ENCODE measurements around the gene ELP4. TPM values are rescaled to one million over a fixed set of nuclear protein-coding genes. Genes with fewer than 3 reads are reported as not detected.

Gene ELP4
- total RNA-seq, 1 experiment from 2014 or later: 15.2 TPM

- Mint-ChIP-seq H3K9me3 (no peaks in the 10 kb centered on the region), H3K4me3 (peak overlapping the region; percentile 91 to 96), H3K36me3 (ENCODE audit: insufficient read depth in 1 of 3, low read depth in 3 of 3) (peaks cover 0 to 15% (median 7%) of the 10 kb centered on the region in 3 experiments; a peak in 5 of 7 replicates), H3K4me1 (peaks cover 24 to 25% of the 10 kb centered on the region in 2 experiments), H3K27ac (peak overlapping the region; percentile 57 to 98 (median 98); a peak in 6 of 7 replicates), H3K27me3 (ENCODE audit: low read depth) (no peaks in the 10 kb centered on the region)
- no peaks in the 10 kb centered on the region; the same call in 1 of the 2 replicates for H3K4me1 ChIP-seq (ENCODE audit: insufficient read depth, low read length)
- no peak for TF ChIP-seq CTCF (conservative IDR thresholded peaks at IDR 0.05)
- H4K8ac ChIP-seq (replicated peaks; ENCODE audit: insufficient read length, low read depth, low read length): no peak overlapping the region
- H3K9me3 ChIP-seq (ENCODE audit: control insufficient read depth, low read depth, low read length): no peaks in the 10 kb centered on the region
- H4K5ac ChIP-seq (ENCODE audit: insufficient read length, low read depth, low read length): no peak overlapping the region
- no peak overlapping the region for H2BK120ac ChIP-seq (ENCODE audit: low read depth, low read length, poor library complexity, severe bottlenecking)
- no peak for DNase-seq
- no peak overlapping the region for H2BK20ac ChIP-seq (ENCODE audit: low read depth, low read length, poor library complexity, severe bottlenecking)
- H2AFZ ChIP-seq (ENCODE audit: low read length): peak overlapping the region; percentile 70
- no peak overlapping the region for H3K56ac ChIP-seq (ENCODE audit: insufficient read length, low read depth, low read length)
- no peak overlapping the region for H2BK12ac ChIP-seq (ENCODE audit: insufficient read length, low read depth, low read length)
- H3K4me2 ChIP-seq (ENCODE audit: insufficient read depth, insufficient read length, low read length): peak overlapping the region; percentile 99
- H3K4ac ChIP-seq (ENCODE audit: low read depth, low read length): no peak overlapping the region
- H3K27ac ChIP-seq (ENCODE audit: insufficient read length, low read depth, low read length): no peak overlapping the region
- H3K27me3 ChIP-seq (ENCODE audit: insufficient read depth, low read length): no peaks in the 10 kb centered on the region
- H4K20me1 ChIP-seq (ENCODE audit: control insufficient read depth, insufficient read depth, insufficient read length): no peaks in the 10 kb centered on the region
- no CpG with 5 or more reads among the region's 8 CpGs for WGBS (ENCODE audit: extremely low coverage, insufficient read length, low lambda C conversion rate)
- no peak overlapping the region for H2AK5ac ChIP-seq (ENCODE audit: insufficient read length, low read length)
- peaks cover 8% of the 10 kb centered on the region; the same call in 1 of the 2 replicates for H3K79me2 ChIP-seq (ENCODE audit: insufficient read depth, low read length)
- no peak overlapping the region for H3K23ac ChIP-seq (ENCODE audit: insufficient read length, low read depth, low read length)
- H2BK5ac ChIP-seq (ENCODE audit: insufficient read length, low read length): no peak overlapping the region
- H3K9ac ChIP-seq (ENCODE audit: extremely low read depth, insufficient read length, low read length): peak overlapping the region; percentile 98
- peaks cover 4% of the 10 kb centered on the region for H3K23me2 ChIP-seq (ENCODE audit: insufficient read length, low read depth, low read length, poor library complexity, severe bottlenecking)
- no peak overlapping the region for H3T11ph ChIP-seq (ENCODE audit: low read length)
- H2BK15ac ChIP-seq (ENCODE audit: low read depth, low read length): no peak overlapping the region
- peak overlapping the region; percentile 67; the same call in 1 of the 2 replicates for H3K14ac ChIP-seq (ENCODE audit: insufficient read depth, low read length)
- H3K18ac ChIP-seq (ENCODE audit: insufficient read length, low read depth, low read length): no peak overlapping the region
- no peak overlapping the region for H4K91ac ChIP-seq (ENCODE audit: insufficient read length, low read depth, low read length)
- no peaks in the 10 kb centered on the region for H3K79me1 ChIP-seq (ENCODE audit: insufficient read depth, low read depth, low read length, poor library complexity, severe bottlenecking)
These were observed 527 bp upstream of the ELP4 start for GRCh38 chr11:31509051-31509428.

Measured in H9 (cell line).